Adipose tissue (tissue), 3 donors: Measurements from ENCODE around the gene WNK1. TPM values are rescaled to one million over a fixed set of nuclear protein-coding genes. Genes with fewer than 3 reads are reported as not detected.
"Not testable (repeated sequence)": the region's sequence is repeated elsewhere in the genome, so short reads cannot be mapped to it uniquely, and the experiment has no call there.

ENCODE experiments used
- H3K27ac ChIP-seq: one replicate; pipeline ENCODE4 v1.5.1; 2013; ENCODE audit warnings: low read depth, low read length
- WGBS, 3 donors: extraction: QIAGEN DNeasy Blood & Tissue Kit; methylation state at CpG; one replicate each; pipeline ENCODE4 v1.1.7; 2013; 5-methylcytosine and 5-hydroxymethylcytosine counted together
- polyA plus RNA-seq, 3 donors: library from polyadenylated mRNA; stranded (reverse); fragments of 200-250 nt; gene quantifications; one replicate each; pipeline ENCODE4 v1.2.3, GENCODE V29; 2013
- donor health status: healthy with polysubstance abuse.
- donor health status: Bipolar disorder and iron deficiency.
- donor health status: healthy.

Gene WNK1
- polyA plus RNA-seq, 3 donors: 15.9 to 73.8 (median 67.0) TPM

DNA sequence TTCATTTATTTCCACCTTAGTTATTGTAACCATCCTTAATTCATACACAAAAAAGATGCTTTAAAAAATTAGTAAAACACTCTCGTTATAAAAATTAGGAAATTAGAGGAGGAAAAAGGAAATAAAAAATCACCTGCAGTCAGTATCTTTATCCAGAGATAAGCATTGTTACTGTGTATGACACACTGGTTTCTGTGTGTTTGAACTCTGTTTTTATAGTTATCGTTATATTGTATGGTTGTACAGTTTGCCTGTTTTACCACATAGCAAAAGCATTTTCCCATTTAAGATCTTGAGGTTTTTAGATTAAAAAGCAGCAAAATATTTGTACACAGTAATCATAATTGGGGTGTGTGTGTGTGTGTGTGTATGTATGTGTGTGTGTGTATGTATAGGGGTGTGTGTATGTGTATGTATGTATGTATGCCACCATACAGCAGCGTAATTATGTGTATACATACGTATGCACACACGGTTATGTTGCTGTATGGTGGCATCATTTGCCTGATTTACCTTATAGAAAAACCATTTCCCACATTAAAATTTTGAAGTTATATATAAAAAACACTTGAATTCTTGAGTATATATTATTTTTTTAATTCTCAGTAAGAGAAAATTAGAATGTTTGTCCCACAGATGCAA is 19.8 kb downstream of the WNK1 start:
- 73 to 86% (median 85%) methylated on average over 5 of the region's 5 CpGs for WGBS, 3 donors

DNA sequence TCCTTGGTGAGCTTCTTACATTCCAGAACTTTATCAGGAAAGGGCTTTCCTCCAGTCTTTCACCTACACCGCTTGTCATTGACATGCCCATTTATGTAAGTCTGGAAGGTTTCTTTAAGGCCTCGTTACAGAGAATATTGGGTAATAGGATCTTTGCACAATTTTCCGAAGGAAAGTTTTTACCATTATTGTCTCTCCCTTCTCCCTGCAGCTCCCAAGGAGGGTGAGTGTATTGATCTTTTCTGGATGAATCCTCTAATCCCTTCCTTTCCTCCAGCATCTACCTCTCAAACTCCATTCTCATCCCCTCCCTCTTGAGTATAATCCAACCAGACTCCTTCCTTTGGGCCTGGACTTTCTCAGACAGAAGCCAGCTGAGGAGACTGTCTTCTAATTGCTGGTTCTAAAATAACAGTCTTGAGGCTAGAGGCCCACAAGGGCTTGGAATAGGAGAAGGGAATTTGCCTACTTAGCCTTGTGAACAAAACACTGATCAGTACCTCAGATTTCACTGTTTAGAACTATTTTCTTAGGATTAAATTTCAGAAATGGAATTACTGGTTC is 21.8 kb downstream of the WNK1 start:
- no peak overlapping the region for H3K27ac ChIP-seq
- 22 to 35% (median 34%) methylated on average over 3 of the region's 3 CpGs for WGBS, 3 donors

More for the DNA sequence above, 19.8 kb downstream of the WNK1 start:
- no peak overlapping the region for H3K27ac ChIP-seq

DNA sequence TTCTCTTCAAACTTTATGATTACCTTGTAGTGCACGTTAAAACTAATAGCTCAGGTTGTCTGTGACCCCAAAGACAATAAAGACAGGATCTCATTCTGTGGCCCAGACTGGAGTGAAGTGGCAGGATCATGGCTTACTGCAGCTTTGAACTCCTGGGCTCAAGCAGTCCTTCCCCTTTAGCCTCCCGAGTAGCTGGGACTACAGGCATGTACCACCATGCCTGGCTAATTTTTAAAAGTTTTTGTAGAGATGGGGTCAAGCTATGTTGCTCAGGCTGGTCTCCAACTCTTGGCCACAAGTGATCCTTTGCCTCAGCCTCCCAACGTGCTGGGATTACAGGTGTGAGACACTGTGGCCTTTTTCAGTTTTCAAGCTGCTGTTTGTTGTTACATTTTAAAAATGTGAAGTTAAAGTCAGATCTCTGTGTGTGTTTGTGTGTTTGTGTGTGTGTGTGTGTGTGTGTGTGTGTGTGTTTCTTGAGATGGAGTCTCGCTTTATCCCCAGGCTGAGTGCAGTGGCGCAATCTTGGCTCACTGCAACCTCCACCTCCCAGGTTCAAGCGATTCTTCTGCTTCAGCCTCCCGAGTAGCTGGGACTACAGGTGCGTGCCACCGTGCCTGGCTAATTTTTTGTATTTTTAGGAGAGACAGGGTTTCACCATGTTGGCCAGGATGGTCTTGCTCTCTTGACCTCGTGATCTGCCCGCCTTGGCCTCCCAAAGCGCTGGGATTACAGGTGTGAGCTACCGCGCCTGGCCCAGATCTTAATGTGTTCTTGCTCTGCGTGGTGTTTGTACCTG is 23.8 kb downstream of the WNK1 start:
- 87 to 91% (median 90%) methylated on average over 15 of the region's 15 CpGs for WGBS, 3 donors
- not testable (repeated sequence) for H3K27ac ChIP-seq

DNA sequence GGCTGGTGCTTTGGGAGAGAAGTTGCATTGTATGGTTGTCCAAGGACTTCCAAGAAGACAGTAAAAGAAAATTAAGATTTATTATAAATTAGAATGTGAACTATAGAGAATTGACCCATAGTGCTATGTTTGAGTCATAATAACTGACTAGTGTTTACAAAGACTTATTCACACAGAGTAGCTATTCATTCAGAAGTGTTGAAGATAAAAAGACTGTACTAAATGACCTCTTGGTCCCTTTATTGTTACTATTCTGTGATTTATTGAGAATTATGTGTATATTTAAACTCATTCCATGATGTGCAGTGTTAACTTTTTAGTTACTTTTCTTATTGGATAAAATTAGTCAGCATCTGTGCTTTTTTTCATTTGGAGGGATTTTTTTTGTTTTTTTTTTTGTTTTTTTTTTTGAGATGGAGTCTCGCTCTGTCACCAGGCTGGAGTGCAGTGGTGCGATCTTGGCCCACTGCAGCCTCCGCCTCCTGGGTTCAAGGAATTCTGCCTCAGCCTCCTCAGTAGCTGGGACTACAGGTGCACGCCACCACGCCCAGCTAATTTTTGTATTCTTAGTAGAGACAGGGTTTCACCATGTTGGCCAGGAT is 24.5 kb downstream of the WNK1 start:
- H3K27ac ChIP-seq: not testable (repeated sequence)
- 93 to 99% (median 98%) methylated on average over 5 of the region's 5 CpGs for WGBS, 3 donors

DNA sequence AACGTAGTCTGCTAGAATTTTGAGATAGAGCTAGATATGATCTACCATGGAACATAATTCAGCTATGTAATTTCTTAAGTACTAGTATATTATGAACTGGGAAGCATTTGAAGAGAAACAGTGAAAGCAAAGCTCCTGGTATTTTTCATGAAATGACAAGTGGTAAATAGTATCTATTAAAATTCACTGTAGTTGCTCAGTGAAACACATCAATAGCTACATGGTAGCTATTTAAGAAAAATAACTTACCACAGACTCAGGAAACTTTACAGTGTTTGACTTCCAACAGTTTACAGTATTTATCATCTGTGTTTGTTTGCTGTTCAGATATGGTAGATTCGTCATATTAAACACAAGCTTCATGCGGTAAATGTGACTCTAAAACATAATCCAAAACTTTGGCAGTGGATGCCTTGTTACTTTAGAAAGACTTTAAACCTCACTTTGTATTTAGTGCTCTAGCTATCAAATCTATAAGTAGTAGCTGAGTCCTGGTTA is 25.2 kb downstream of the WNK1 start:
- WGBS, 3 donors: 38 to 90% (median 84%) methylated on average over 3 of the region's 3 CpGs
- H3K27ac ChIP-seq: no peak overlapping the region

DNA sequence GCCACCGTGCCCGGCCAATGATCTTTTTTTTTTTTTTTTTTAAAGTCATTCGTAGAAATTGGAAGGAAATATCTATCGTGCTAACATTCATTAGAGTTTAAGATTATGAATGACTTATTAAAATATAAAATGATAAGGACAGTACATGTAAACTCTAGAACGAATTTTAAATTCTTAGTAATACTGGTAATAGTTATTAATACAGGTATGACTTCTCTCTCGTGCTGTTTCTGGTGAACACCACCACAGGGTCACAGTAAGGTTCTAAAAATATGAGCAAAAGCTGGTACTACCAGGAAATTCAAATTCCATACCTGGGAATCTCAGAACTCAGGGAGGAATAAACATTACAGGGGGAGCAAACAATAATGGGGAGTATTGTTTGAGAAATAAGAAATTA is 26.2 kb downstream of the WNK1 start:
- H3K27ac ChIP-seq: no peak overlapping the region
- 52 to 85% (median 84%) methylated on average over 6 of the region's 6 CpGs for WGBS, 3 donors

DNA sequence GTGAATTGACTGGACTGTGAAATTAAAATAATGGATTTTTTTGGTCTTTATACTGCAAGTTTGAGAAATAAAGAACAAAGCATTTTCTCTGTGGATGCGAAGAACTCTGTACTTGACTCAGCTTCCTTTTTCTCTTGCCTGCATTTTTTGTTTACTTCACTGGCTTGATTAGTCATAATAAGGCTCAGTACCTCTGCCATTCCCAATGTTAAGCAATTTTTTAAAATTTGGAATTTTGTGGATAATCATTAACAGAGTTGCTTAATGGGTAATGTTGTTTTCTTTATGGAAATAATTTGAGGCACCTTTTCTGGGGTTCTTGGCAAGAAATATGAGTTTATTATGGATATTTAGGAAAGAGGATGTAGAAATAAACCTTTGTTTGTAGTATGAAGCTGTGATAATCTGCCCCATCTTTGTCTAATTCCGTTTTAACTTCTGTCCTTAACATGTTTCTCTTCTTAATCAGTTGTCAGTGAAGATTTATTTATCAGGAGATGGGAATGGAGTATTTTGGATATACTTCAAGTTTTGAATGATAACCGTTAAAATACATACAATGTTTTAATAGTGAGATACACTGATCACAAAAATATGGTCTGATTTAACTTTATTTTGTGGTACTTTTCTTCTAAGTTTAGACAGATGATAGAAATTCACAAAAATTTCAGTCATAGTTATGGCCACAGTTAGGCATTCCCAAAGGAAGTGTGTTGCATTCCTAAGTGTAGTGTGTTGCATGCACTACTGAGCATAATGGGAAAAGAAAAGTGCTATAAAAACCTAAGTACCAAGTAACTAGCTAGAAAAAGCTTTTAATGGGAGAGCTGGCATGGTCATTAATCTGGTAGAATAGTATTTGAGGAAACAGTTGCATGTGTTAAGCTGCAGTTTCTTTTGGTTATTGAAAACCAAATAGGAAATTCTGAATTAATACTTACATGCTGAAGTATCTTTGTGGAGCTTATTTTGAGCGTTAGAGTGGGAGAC is 27.7 kb downstream of the WNK1 start:
- whole genome bisulfite sequencing, 3 donors: 36 to 47% (median 37%) methylated on average over 4 of the region's 4 CpGs
- H3K27ac ChIP-seq: no peak overlapping the region

DNA sequence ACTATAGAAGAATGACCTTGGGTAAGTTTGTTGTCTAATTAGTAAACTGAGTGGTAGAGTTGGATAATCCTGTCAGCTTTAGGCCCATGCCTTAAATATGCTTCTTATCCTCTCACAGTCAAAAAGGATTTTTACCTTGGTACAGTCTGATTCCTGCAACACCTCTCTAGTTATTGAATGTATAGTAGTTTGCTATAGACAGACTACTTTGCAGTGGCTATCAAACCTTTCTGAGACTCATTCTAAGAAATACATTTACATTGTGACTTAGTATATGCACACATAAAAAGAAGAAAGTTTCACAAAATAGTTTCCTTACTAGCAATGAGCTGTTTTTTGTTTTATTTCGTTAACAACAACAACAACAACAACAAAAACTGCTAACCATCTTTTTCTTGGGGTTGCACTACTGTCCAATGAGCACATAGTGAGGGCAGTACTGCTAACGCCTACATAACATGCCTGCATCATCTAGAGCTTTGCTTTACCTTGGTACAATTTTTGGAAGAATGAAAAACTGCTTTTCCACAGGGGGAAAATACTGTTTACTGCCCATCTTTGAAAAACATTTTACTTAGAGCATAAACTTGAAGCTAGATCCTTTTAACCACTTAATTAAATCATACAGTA is 28.5 kb downstream of the WNK1 start:
- no peak overlapping the region for H3K27ac ChIP-seq
- 74 to 90% (median 83%) methylated on average over 2 of the region's 2 CpGs for WGBS, 3 donors

DNA sequence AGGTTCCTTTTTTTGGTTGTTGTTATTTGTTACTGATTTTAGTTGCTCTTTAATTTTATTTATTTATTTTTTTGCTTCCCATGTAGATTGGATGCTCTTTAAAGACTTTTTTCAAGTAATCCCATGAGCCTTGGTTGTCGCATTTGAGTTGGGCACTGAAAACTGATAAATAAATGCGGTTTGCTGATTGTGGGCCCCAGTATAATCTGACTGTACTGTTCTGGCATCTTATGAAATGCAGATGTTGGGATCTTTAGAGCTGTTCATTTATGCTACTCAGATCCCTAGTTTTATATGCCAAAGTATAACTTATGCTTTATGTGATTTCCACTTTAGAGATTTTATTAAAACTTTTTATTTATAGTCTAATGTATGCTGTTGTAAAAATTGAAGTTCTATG is 33.3 kb downstream of the WNK1 start:
- 85 to 98% (median 87%) methylated on average over 2 of the region's 2 CpGs for WGBS, 3 donors
- H3K27ac ChIP-seq: no peak overlapping the region

DNA sequence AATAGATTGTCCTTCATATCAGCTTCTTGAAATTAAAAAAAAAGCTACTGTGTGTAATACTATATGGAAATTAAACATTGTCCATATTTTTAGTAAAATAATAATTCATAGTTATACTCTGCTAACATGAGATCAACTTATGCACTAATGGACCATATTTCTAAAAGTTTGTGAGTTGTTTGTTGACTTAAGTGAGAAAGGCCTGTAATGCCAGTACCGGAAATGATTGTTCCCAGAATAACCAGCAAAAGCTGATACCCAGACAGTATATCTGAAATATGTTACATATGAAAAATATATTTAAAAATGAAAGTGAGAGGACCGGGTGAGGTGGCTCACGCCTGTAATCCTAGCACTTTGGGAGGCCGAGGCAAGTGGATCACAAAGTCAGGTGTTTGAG is 35.9 kb downstream of the WNK1 start:
- H3K27ac ChIP-seq: no peak overlapping the region
- WGBS, 3 donors: 65 to 91% (median 91%) methylated on average over 4 of the region's 4 CpGs

DNA sequence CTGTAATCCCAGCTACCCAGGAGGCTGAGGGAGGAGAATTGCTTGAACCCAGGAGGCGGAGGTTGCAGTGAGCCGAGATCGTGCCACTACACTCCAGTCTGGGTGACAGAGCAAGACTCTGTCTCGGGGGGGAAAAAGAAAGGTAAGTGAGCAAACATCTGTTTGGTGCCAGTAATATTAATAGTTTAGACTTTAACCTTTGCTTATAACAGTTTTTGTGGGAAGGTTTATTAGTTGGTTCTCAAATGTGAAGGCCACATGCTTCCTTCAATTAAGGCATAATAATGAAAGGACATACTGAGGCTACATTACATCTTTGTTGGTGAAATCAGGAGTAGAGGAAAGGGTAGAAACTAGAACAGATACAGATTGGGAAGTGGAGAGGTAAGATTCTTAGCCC is 36.4 kb downstream of the WNK1 start:
- not testable (repeated sequence) for H3K27ac ChIP-seq
- WGBS, 3 donors: 22 to 89% (median 87%) methylated on average over 4 of the region's 4 CpGs

DNA sequence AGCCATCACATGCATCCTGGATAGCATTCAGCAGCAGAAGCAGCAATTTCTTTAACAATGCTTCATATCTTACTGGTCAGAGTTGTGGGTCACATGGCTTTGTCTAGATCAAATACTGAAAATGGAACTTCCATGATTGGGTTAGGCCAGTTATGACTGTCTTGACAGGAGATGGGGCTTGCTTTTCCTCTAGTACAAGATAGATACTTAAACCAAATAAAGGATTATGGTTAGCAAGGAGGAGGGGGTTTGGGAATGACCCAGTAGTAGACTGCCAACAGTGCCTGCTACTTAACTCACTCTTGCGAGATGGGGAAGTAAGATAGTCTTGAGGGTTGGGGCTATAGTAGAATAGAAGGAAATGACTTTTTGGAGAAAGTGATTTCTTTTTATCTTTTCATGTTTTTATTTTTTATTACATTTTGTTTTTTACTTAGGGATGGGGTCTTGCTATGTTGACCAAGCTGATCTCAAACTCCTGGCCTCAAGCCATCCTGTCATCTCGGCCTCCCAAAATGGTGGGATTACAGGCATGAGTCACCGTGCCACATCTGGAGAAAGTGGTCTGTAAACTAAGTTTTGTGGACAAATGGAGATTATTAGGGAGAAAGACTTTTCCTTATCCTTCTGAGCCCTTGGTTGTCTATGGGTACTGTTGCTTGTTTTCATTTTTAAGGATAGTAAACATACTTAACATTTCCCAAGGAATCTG is 37.6 kb downstream of the WNK1 start:
- 76 to 81% (median 77%) methylated on average over 3 of the region's 3 CpGs for WGBS, 3 donors
- no peak overlapping the region for H3K27ac ChIP-seq

DNA sequence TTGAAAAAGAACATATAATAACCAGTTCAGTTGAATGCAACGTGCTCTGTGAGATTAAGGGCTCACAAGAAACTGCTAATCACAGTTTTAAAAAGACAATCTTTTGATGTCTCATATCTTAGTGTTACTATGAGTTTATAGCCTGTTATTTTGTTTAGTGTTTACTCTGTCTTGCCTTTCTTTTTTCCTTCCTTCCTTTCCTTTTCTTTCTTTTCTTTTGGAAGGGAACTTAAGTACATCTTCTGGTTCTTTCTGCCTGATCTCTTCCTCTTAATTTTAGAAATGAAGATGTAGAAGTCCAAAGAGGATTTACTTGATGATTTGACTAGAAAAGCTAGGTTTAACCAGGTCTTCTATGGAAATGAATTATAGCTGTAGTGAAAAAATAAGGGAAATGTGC is 38.2 kb downstream of the WNK1 start:
- WGBS, 3 donors: 77 to 89% (median 84%) methylated on average over 1 of the region's 1 CpG
- H3K27ac ChIP-seq: no peak overlapping the region

DNA sequence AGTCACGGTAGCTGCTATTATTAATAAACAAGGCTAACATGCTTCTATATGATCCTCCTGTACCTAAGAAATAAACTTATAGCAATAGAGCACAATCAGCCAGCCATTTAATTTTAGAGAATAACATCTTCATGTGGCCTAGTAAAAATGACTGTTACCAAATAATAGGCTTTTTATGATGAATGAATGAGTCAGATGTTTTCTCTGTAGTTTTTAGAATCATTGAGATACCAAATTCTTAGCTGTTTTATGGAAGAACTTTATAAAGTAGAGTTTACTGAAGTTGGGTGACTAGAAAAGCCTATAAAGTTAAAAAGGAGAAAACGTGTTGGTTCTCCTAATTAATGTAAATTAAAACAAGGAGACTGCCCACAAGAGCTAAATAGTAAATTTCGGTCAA is 40.7 kb downstream of the WNK1 start:
- 85 to 92% (median 87%) methylated on average over 3 of the region's 3 CpGs for WGBS, 3 donors
- H3K27ac ChIP-seq: no peak overlapping the region

DNA sequence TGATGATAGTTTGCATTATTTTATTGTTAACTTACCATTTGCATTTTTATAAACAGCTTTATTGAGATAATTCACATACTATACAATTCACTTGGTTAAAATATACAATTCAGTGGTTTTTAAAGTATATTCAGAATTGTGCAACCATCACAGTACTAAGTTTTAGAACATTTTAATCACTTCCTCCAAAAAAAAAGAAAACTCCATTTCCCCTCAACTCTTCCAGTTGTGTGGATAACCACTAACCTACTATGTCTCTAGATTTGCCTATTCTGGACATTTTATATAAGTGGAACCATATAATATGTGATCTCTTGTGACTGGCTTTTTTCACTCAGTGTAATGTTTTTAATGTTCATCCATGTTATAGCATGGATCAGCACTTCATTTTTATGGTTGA is 41.3 kb downstream of the WNK1 start:
- H3K27ac ChIP-seq: no peak overlapping the region

DNA sequence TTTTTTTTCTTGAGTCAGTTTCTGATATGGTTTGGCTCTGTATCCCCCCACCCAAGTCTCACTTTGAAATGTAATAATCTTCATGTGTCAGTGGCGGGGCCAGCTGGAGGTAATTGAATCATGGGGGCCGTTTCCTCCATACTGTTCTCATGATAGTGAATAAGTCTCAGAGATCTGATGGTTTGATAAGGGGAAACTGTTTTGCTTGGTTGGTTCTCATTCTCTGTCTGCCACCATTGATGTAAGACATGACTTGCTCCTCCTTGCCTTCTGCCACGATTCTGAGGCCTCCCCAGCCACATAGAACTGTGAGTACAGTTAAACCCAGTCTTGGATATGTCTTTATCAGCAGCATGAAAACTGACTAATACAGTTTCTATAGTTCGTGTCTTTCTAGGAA is 42.9 kb downstream of the WNK1 start:
- no peak overlapping the region for H3K27ac ChIP-seq
- 68 to 86% (median 69%) methylated on average over 4 of the region's 4 CpGs for WGBS, 3 donors

DNA sequence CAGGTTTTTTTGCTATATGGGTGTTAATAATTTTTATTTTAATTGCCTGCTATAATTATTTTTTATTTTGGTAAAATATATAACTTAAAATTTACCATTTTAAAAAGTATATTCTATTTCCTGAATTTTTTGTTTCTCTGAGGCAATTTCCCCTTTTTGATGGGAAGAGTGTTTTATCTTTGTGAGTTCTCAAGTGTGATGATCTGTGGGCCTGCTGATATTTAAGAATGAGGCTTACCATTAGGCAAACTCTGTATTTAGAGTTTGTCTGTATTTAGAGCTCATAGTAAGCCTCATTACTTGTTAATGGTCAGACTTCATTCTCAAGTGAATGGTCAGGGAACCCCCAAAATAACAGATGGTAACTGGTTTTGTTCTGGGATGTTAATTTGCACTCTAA is 48.0 kb downstream of the WNK1 start:
- H3K27ac ChIP-seq: no peak overlapping the region
